ENCODE data around the gene SOCS2.

SOCS2 gene

GRCh38 chr12:93567174-93567573, 5.3 kb upstream of the SOCS2 start:
- DNase-seq (ENCODE audit: low spot score), result no peak

GRCh38 chr12:93568091-93568490, 4.4 kb upstream of the SOCS2 start:
- DNase-seq (ENCODE audit: low spot score), result no peak

- DNase-seq (ENCODE audit: low spot score), result no peak
These were observed 3.2 kb upstream of the SOCS2 start for GRCh38 chr12:93569301-93569655.

GRCh38 chr12:93569656-93570551, 2.6 kb upstream of the SOCS2 start:
- peak; percentile 90 for DNase-seq (ENCODE audit: low spot score)

- peak; percentile 94 for DNase-seq (ENCODE audit: low spot score)
These were observed 1.7 kb upstream of the SOCS2 start for GRCh38 chr12:93570552-93571364.

GRCh38 chr12:93571365-93571924, 1.0 kb upstream of the SOCS2 start:
- peak; percentile 57 for DNase-seq (ENCODE audit: low spot score)

- peak; percentile 34 for DNase-seq (ENCODE audit: low spot score)
These were observed 457 bp downstream of the SOCS2 start for GRCh38 chr12:93572712-93573551.

- peak; percentile 11 for DNase-seq (ENCODE audit: low spot score)
These were observed 1.2 kb downstream of the SOCS2 start for GRCh38 chr12:93573552-93574223.

GRCh38 chr12:93577222-93577621, 4.7 kb downstream of the SOCS2 start:
- no peak for DNase-seq (ENCODE audit: low spot score)

- DNase-seq (ENCODE audit: low spot score), result no peak
These were observed 5.7 kb downstream of the SOCS2 start for GRCh38 chr12:93578221-93578620.

- DNase-seq (ENCODE audit: low spot score), result no peak
These were observed 8.2 kb downstream of the SOCS2 start for GRCh38 chr12:93580682-93581081.

- no peak for DNase-seq (ENCODE audit: low spot score)
These were observed 8.9 kb downstream of the SOCS2 start for GRCh38 chr12:93581370-93581769.

GRCh38 chr12:93582351-93582750, 9.9 kb downstream of the SOCS2 start:
- DNase-seq (ENCODE audit: low spot score), result no peak

- no peak for DNase-seq (ENCODE audit: low spot score)
These were observed 11.3 kb downstream of the SOCS2 start for GRCh38 chr12:93583627-93584392.

- no peak for DNase-seq (ENCODE audit: low spot score)
These were observed 12.8 kb downstream of the SOCS2 start for GRCh38 chr12:93585247-93585646.

GRCh38 chr12:93587611-93588010, 15.1 kb downstream of the SOCS2 start:
- DNase-seq (ENCODE audit: low spot score), result no peak

GRCh38 chr12:93589081-93589480, 16.6 kb downstream of the SOCS2 start:
- DNase-seq (ENCODE audit: low spot score), result no peak

- peak; percentile 59 for DNase-seq (ENCODE audit: low spot score)
These were observed 18.8 kb downstream of the SOCS2 start for GRCh38 chr12:93591137-93591868.

GRCh38 chr12:93592641-93593406, 20.3 kb downstream of the SOCS2 start:
- peak; percentile 13 for DNase-seq (ENCODE audit: low spot score)

Data from hepatic stellate cell (primary cell).